Measurements from ENCODE around the gene TRAF7.
"Not testable (repeated sequence)": the region's sequence is repeated elsewhere in the genome, so short reads cannot be mapped to it uniquely, and the experiment has no call there.

DNA sequence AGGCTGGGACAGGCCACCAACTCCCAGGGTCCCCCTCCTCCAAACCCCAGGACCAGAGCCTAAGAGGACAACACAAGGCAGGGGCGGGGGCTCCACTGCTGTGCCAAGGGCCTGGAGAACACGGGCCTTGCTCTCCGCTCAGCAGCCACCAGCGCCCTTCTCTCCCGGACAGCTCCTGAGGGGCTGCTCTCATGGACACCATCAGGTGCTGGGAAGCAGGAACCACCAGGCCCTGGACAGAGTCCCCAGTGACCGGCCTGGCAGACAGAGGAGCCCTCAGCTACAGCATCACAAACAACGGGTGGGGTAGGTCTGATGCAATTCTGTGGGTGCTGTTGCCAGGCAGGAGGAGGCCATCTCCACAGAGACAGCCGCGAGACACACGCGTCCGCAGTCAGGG, 21.8 kb upstream of the TRAF7 start:
- TF ChIP-seq, protein P1, sequence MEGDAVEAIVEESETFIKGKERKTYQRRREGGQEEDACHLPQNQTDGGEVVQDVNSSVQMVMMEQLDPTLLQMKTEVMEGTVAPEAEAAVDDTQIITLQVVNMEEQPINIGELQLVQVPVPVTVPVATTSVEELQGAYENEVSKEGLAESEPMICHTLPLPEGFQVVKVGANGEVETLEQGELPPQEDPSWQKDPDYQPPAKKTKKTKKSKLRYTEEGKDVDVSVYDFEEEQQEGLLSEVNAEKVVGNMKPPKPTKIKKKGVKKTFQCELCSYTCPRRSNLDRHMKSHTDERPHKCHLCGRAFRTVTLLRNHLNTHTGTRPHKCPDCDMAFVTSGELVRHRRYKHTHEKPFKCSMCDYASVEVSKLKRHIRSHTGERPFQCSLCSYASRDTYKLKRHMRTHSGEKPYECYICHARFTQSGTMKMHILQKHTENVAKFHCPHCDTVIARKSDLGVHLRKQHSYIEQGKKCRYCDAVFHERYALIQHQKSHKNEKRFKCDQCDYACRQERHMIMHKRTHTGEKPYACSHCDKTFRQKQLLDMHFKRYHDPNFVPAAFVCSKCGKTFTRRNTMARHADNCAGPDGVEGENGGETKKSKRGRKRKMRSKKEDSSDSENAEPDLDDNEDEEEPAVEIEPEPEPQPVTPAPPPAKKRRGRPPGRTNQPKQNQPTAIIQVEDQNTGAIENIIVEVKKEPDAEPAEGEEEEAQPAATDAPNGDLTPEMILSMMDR (conservative IDR thresholded peaks at IDR 0.05; ENCODE audit: low read length): not testable (repeated sequence)
- TF ChIP-seq EZH2phosphoT487 (IDR thresholded peaks at IDR 0.05; ENCODE audit: borderline replicate concordance, low read depth, low read length): not testable (repeated sequence)
